Measurements from ENCODE around the gene TBX4. TPM values are rescaled to one million over a fixed set of nuclear protein-coding genes. Genes with fewer than 3 reads are reported as not detected.

The TBX4 gene
- total and polyA plus RNA-seq, 9 of the 15 experiments (the other 6 are each of a cell fraction or from before 2014, with no cell fraction given): not detected

- ATAC-seq: no peak
- no TSS peak for BruUV-seq (replicated peaks)
- H3K4me2 ChIP-seq (ENCODE audit: insufficient read depth, low read length): no peak overlapping the region
- POLR2A ChIA-PET: interaction anchor here (0.5 kb wide), 1 partner anchor 54 kb away, joined by 3 read pairs; no protein-coding TSS in a partner anchor
- H3K9ac ChIP-seq (ENCODE audit: insufficient read depth in 1 of 2, low read depth in 2 of 2, low read length in 2 of 2): no peak overlapping the region
- no peaks in the 10 kb centered on the region for H3K79me2 ChIP-seq (ENCODE audit: control insufficient read depth, insufficient read depth, low read length)
- 0% methylated on average over 3 of the region's 3 CpGs for WGBS (ENCODE audit: insufficient coverage, low coverage, missing lambda C conversion rate)
- no peak overlapping the region for H3K4me3 ChIP-seq
- H3K36me3 ChIP-seq (ENCODE audit: control insufficient read depth, insufficient read depth, low read length): no peaks in the 10 kb centered on the region
- no peaks in the 10 kb centered on the region for H3K9me1 ChIP-seq (ENCODE audit: control insufficient read depth, insufficient read depth, low read length)
- H4K20me1 ChIP-seq (replicated peaks; ENCODE audit: control insufficient read depth, insufficient read depth, low read length): no peaks in the 10 kb centered on the region
- intact Hi-C loops (cut with micrococcal nuclease) (no loop called here), in situ Hi-C loops (cut with MboI) (no loop called here)
- no peak for FAIRE-seq
- no peak overlapping the region for H2AFZ ChIP-seq (ENCODE audit: low read depth, low read length)
- no peaks in the 10 kb centered on the region for H3K4me1 ChIP-seq (replicated peaks in 1 of 2; ENCODE audit: control insufficient read depth in 2 of 2, insufficient read depth in 2 of 2, low read length in 2 of 2)
- CTCF ChIA-PET (ENCODE audit: low intra/inter-chr PET ratio): no interaction called here
- no peaks in the 10 kb centered on the region; a peak in 2 of 5 replicates for H3K27me3 ChIP-seq (ENCODE audit: control insufficient read depth in 2 of 2, insufficient read depth in 2 of 2, low read length in 2 of 2)
- DNase-seq (ENCODE audit: extremely low read depth in 1 of 4, low spot score in 3 of 4): no peak
- no peak overlapping the region for H3K27ac ChIP-seq (ENCODE audit: extremely low read depth, low read depth, low read length)
- H3K9me3 ChIP-seq (replicated peaks; ENCODE audit: control insufficient read depth, insufficient read depth, low read depth, low read length): no peaks in the 10 kb centered on the region
- no peak for TF ChIP-seq CREB3 (tag; conservative IDR thresholded peaks at IDR 0.05; ENCODE audit: low read depth)
- TF ChIP-seq ZNF778 (CRISPR knock-in tag; IDR thresholded peaks at IDR 0.05): no peak
- TF ChIP-seq ZBTB11 (CRISPR knock-in tag; IDR thresholded peaks at IDR 0.05): peak in 1 of 3 experiments; percentile 72; a peak in 2 of 6 replicates
Measured at GRCh38 chr17:61519754-61520440, 67.7 kb downstream of the TBX4 start.

Data from K562 (cell line).